KMS-11 (cell line): ENCODE measurements around the gene ADNP.

Source experiments
- H2AFZ ChIP-seq: fragments of 200-600 bp; sonication (generic); 2 replicates; pipeline ENCODE4 v1.6.1; 2016; ENCODE audit warnings: antibody characterized with exemption, mixed run types, low read depth
- H3K27ac ChIP-seq: fragments of 200-600 bp; sonication (generic); 2 replicates; pipeline ENCODE4 v1.6.1; 2016; ENCODE audit warnings: mild to moderate bottlenecking, mixed run types
- H3K27me3 ChIP-seq: fragments of 200-600 bp; sonication (generic); 2 replicates; pipeline ENCODE4 v1.6.1; 2017; ENCODE audit warnings: mild to moderate bottlenecking, low read depth, mixed run types, moderate library complexity; ENCODE audit not compliant: insufficient read depth
- H3K36me3 ChIP-seq: fragments of 200-600 bp; sonication (generic); 2 replicates; pipeline ENCODE4 v1.6.1; 2017; ENCODE audit warnings: mild to moderate bottlenecking, mixed run types; ENCODE audit not compliant: insufficient read depth
- H3K4me1 ChIP-seq: fragments of 200-600 bp; sonication (generic); 2 replicates; pipeline ENCODE4 v1.6.1; 2016; ENCODE audit warnings: mild to moderate bottlenecking, low read depth, mixed run types; ENCODE audit not compliant: poor library complexity, severe bottlenecking
- H3K4me2 ChIP-seq: fragments of 200-600 bp; sonication (generic); 2 replicates; pipeline ENCODE4 v1.7.0; 2016; ENCODE audit warnings: mild to moderate bottlenecking, mixed run types
- H3K4me3 ChIP-seq: fragments of 200-600 bp; sonication (generic); IDR thresholded peaks from 2 replicates; pipeline ENCODE4 v1.6.1; 2017; ENCODE audit warnings: low read depth, low read length, mixed read lengths; ENCODE audit not compliant: insufficient read depth
- H3K79me2 ChIP-seq: fragments of 200-600 bp; sonication (generic); 2 replicates; pipeline ENCODE4 v1.6.1; 2016; ENCODE audit warnings: low read depth, mixed run types; ENCODE audit not compliant: insufficient read depth
- H3K9ac ChIP-seq: fragments of 200-600 bp; sonication (generic); 2 replicates; pipeline ENCODE4 v1.6.1; 2016; ENCODE audit warnings: mild to moderate bottlenecking, mixed run types
- H4K20me1 ChIP-seq: fragments of 200-600 bp; sonication (generic); 2 replicates; pipeline ENCODE4 v1.6.1; 2016; ENCODE audit warnings: mild to moderate bottlenecking, mixed run types; ENCODE audit not compliant: insufficient read depth
- CTCF ChIP-seq: fragments of 200-600 bp; sonication (generic); conservative IDR thresholded peaks from 2 replicates; pipeline ENCODE4 v1.6.1; 2017; ENCODE audit warnings: low read depth, mild to moderate bottlenecking, antibody characterized with exemption, low read length, moderate library complexity, mixed read lengths

Gene ADNP

GRCh38 chr20:50879649-50880550 is 51.3 kb downstream of the ADNP start:
- no peaks in the 10 kb centered on the region for H3K36me3 ChIP-seq
- no peak overlapping the region for H3K9ac ChIP-seq
- H4K20me1 ChIP-seq: no peaks in the 10 kb centered on the region
- H3K4me2 ChIP-seq: no peak overlapping the region
- no peak overlapping the region for H3K27ac ChIP-seq
- no peaks in the 10 kb centered on the region for H3K27me3 ChIP-seq
- H3K4me1 ChIP-seq: no peaks in the 10 kb centered on the region
- H3K79me2 ChIP-seq: no peaks in the 10 kb centered on the region
- H3K4me3 ChIP-seq: no peak overlapping the region
- no peak for TF ChIP-seq CTCF
- no peak overlapping the region for H2AFZ ChIP-seq

GRCh38 chr20:50877232-50877743 is 53.9 kb downstream of the ADNP start:
- Histone ChIP-seq H3K4me2 (no peak overlapping the region), H4K20me1 (no peaks in the 10 kb centered on the region)
- TF ChIP-seq CTCF: no peak

GRCh38 chr20:50876816-50877215 is 54.4 kb downstream of the ADNP start:
- H3K36me3 ChIP-seq: no peaks in the 10 kb centered on the region
- TF ChIP-seq CTCF: no peak
- no peaks in the 10 kb centered on the region for H3K27me3 ChIP-seq
- no peak overlapping the region for H3K4me2 ChIP-seq
- H3K4me1 ChIP-seq: no peaks in the 10 kb centered on the region
- H3K79me2 ChIP-seq: no peaks in the 10 kb centered on the region
- H4K20me1 ChIP-seq: no peaks in the 10 kb centered on the region
- H2AFZ ChIP-seq: no peak overlapping the region
- no peak overlapping the region for H3K27ac ChIP-seq
- no peak overlapping the region for H3K4me3 ChIP-seq
- no peak overlapping the region for H3K9ac ChIP-seq

More at GRCh38 chr20:50877232-50877743, 53.9 kb downstream of the ADNP start:
- H2AFZ ChIP-seq: no peak overlapping the region
- H3K79me2 ChIP-seq: no peaks in the 10 kb centered on the region
- H3K27me3 ChIP-seq: no peaks in the 10 kb centered on the region
- H3K9ac ChIP-seq: no peak overlapping the region
- no peaks in the 10 kb centered on the region for H3K36me3 ChIP-seq
- no peak overlapping the region for H3K4me3 ChIP-seq
- no peaks in the 10 kb centered on the region for H3K4me1 ChIP-seq
- H3K27ac ChIP-seq: no peak overlapping the region

GRCh38 chr20:50876063-50876685 is 55.1 kb downstream of the ADNP start:
- H3K27me3 ChIP-seq: no peaks in the 10 kb centered on the region
- H2AFZ ChIP-seq: no peak overlapping the region
- H3K4me3 ChIP-seq: no peak overlapping the region
- H3K36me3 ChIP-seq: no peaks in the 10 kb centered on the region
- no peak overlapping the region for H3K4me2 ChIP-seq
- no peak overlapping the region for H3K27ac ChIP-seq
- no peaks in the 10 kb centered on the region for H3K79me2 ChIP-seq
- no peaks in the 10 kb centered on the region for H3K4me1 ChIP-seq
- TF ChIP-seq CTCF: no peak
- H4K20me1 ChIP-seq: no peaks in the 10 kb centered on the region
- no peak overlapping the region for H3K9ac ChIP-seq
